ENCODE measurements around the gene PCBP2.

PCBP2 gene

DNA sequence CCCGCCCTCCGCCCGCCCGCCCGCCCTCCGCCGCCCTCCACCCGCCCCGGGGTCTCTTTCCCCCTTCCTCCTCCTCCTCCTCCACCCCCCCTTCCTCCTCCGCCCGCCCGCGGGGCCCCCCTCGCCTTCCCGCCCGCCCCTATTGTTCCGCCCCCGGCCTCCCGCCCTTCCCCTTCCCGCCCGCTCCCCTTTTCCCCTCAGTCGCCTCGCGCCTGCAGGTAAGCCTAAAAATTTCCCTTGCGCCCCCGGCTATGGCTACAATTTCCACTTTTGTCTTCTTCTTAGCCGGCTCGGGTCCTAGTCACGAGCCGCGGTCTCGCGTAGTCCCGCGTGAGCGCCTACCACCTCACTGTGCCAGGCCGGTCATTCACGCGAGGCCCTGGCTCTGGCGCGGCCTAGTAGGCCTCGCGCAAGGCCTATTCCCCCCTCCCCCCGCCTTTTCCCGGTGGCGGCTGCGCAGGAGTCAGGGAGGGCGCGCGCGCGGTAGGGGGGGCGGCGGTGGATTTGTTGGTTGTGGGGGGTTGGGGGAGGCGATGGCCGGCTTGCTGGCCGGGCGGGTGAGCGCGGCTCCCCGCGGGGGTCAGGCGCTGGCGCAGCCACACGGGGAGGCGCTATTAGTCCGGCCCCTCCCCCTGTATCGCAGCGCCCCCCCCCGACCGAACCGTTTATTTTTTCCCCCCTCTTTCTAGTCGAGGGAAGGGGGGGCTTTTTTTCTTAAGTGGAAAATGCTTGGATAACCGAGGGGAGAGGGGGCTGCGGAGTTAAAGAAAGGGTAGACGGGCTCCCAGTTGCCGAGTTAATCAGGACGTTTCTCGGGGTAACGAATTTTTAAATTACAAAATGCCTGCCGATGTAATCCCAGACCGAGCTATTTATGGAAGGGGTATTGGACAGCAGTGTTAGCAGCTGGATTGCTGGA, 516 bp downstream of the PCBP2 start:
- H3K9me3 ChIP-seq (ENCODE audit: low read length): no peaks in the 10 kb centered on the region
- no peaks in the 10 kb centered on the region for H3K27me3 ChIP-seq (ENCODE audit: insufficient read depth, low read length)
- H2AFZ ChIP-seq (ENCODE audit: low read depth, low read length): no peak overlapping the region
- peaks cover 22% of the 10 kb centered on the region for H3K4me1 ChIP-seq (ENCODE audit: insufficient read depth, low read length)
- peak overlapping the region; percentile 100 for H3K4me3 ChIP-seq (ENCODE audit: low read length)
- H3K36me3 ChIP-seq (ENCODE audit: insufficient read depth, low read length): peaks cover 44% of the 10 kb centered on the region

DNA sequence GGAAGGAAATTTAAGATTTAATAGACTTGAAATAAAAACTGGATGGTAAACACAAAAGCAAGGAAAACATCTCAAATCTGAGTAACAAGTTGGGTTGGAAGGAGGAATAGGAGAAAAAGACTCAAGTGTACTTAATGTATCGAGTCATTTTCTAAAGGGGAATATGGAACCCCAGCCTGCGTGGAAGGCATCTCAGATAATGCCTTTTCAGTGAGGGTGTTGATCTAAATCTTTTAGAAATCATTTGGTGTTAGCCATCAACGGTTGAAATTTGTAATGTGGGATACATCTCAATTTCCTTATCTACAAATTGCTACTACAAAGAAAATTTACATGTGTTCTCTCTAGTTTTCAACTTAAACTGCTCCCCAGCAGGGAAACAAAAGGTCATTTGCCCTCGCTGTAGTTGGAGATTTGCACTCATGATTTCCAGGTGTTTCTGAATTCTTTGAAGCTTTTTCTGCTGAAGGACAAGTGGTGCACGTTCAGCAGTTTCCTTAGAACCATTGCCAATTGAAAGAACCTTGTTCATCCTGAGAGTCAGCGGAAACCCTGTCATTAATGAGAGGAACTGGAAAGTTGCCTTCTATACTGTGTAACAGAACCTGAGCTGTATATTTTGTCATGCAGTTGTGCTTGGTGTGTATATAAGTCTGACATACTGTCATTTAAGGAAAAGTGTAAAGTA, 2.2 kb downstream of the PCBP2 start:
- Histone ChIP-seq H3K27me3 (ENCODE audit: insufficient read depth, low read length) (no peaks in the 10 kb centered on the region), H3K36me3 (ENCODE audit: insufficient read depth, low read length) (peaks cover 59% of the 10 kb centered on the region), H3K4me3 (ENCODE audit: low read length) (peak overlapping the region; percentile 100), H3K4me1 (ENCODE audit: insufficient read depth, low read length) (peaks cover 22% of the 10 kb centered on the region), H2AFZ (ENCODE audit: low read depth, low read length) (no peak overlapping the region), H3K9me3 (ENCODE audit: low read length) (no peaks in the 10 kb centered on the region)

DNA sequence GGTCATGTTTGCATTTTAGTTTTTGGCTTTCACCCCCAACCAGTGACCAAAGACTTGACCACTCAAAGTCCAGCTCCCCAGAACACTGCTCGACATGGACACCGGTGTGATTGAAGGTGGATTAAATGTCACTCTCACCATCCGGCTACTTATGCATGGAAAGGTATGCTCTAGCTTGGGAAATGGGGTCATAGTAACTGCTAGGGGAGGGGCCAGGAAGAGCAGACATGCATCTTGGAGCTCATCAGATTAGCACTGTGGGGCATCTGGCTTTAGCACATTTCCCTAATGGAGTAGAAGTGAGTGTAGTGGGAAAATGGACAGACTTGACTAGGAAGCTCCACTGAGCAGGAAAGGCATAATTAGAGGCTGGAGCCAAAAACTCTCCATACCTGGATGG, 2.8 kb downstream of the PCBP2 start:
- H3K4me3 ChIP-seq (ENCODE audit: low read length): no peak overlapping the region

DNA sequence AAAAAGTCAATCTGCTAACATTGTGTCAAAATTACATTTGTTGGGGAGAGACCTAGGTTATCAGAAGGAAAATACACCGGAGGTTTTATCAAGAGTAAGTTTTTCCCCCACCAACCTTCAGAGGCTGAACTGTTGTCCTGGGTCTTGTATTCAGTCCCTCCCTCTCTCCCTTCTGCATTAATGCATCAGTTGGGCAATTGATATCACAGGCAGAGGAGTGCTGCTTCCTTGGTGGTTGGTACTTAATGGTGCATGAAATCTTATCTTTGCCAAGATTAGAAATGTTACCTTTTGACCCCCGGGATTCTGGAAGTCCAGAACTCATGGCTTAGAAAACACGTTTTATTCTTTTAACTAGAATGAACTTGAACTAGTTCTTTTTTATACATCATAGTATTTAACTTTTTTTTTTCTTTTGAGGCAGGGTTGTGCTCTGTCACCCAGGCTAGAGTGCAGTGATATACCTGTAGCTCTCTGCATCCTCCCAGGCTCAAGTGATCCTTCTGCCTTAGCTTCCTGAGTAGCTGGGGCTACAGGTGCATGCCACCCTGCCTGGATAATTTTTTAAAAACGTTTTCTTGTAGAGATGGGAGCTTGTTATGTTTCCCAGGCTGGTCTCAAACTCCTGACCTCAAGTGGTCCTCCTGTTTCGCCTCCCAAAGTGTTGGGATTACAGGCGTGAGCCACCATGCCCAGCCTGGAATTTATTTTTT, 4.9 kb downstream of the PCBP2 start:
- no peak overlapping the region for H3K4me3 ChIP-seq (ENCODE audit: low read length)
- H3K27me3 ChIP-seq (ENCODE audit: insufficient read depth, low read length): no peaks in the 10 kb centered on the region
- no peak overlapping the region for H2AFZ ChIP-seq (ENCODE audit: low read depth, low read length)
- peaks cover 22% of the 10 kb centered on the region for H3K4me1 ChIP-seq (ENCODE audit: insufficient read depth, low read length)
- peaks cover 86% of the 10 kb centered on the region for H3K36me3 ChIP-seq (ENCODE audit: insufficient read depth, low read length)
- H3K9me3 ChIP-seq (ENCODE audit: low read length): no peaks in the 10 kb centered on the region

More for the DNA sequence above, 2.8 kb downstream of the PCBP2 start:
- no peaks in the 10 kb centered on the region for H3K9me3 ChIP-seq (ENCODE audit: low read length)
- H3K4me1 ChIP-seq (ENCODE audit: insufficient read depth, low read length): peaks cover 22% of the 10 kb centered on the region
- peaks cover 65% of the 10 kb centered on the region for H3K36me3 ChIP-seq (ENCODE audit: insufficient read depth, low read length)
- H3K27me3 ChIP-seq (ENCODE audit: insufficient read depth, low read length): no peaks in the 10 kb centered on the region
- H2AFZ ChIP-seq (ENCODE audit: low read depth, low read length): no peak overlapping the region

DNA sequence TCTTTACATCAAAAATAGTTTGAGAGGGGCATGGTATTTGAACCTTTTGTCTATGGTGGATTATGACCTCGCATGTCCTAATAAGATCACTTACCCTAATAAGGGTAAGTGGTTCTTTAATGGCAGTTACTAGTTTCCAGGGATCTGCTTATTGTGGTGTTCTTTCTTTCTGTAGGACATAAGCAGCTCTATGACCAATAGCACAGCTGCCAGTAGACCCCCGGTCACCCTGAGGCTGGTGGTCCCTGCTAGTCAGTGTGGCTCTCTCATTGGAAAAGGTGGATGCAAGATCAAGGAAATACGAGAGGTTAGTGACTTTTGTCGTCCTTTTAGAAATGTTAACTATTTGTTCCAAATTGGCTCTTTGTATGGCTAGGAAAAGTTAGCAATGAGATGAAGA, 7.2 kb downstream of the PCBP2 start:
- Histone ChIP-seq H3K9me3 (ENCODE audit: low read length) (no peaks in the 10 kb centered on the region), H2AFZ (ENCODE audit: low read depth, low read length) (no peak overlapping the region), H3K36me3 (ENCODE audit: insufficient read depth, low read length) (peaks cover 99% of the 10 kb centered on the region), H3K4me3 (ENCODE audit: low read length) (no peak overlapping the region), H3K4me1 (ENCODE audit: insufficient read depth, low read length) (peaks cover 8% of the 10 kb centered on the region), H3K27me3 (ENCODE audit: insufficient read depth, low read length) (no peaks in the 10 kb centered on the region)

DNA sequence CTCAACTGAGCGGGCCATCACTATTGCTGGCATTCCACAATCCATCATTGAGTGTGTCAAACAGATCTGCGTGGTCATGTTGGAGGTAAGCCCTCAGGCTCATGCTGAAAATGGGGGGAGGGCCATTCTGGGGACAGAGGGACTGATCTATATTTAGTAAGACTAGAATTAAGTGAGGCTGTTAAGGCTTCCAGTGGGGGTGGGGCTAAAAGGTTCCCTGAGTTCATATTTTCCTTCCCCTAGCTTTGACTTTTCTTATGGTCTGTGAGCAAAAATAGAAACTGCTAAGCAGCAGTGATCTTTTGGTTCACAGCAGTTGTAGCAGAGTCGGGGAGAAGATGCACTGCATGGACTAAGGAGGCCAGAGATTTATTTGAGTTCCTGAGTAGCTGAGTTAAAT, 9.2 kb downstream of the PCBP2 start:
- Histone ChIP-seq H3K36me3 (ENCODE audit: insufficient read depth, low read length) (peaks cover 99% of the 10 kb centered on the region), H3K4me1 (ENCODE audit: insufficient read depth, low read length) (no peaks in the 10 kb centered on the region), H3K4me3 (ENCODE audit: low read length) (no peak overlapping the region), H2AFZ (ENCODE audit: low read depth, low read length) (no peak overlapping the region), H3K9me3 (ENCODE audit: low read length) (no peaks in the 10 kb centered on the region), H3K27me3 (ENCODE audit: insufficient read depth, low read length) (no peaks in the 10 kb centered on the region)

DNA sequence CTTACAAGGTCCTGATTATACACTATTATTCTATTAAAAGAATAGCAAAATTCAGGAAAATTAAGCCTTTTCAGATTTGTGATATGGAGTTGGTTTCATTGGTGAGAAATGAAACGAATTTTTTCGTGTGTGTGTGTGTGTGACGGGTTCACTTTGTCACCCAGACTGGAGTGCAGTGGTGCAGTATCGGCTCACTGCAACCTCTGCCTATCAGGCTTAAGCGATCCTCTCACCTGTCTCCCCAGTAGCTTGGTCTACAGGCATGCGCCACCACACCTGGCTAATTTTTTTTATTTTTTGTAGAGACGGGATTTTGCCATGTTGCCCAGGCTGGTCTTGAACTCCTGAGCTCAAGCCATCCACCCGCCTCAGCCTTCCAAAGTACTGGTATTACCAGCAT, 9.7 kb downstream of the PCBP2 start:
- Histone ChIP-seq H3K4me3 (ENCODE audit: low read length) (no peak overlapping the region), H3K36me3 (ENCODE audit: insufficient read depth, low read length) (peaks cover 99% of the 10 kb centered on the region), H2AFZ (ENCODE audit: low read depth, low read length) (no peak overlapping the region), H3K9me3 (ENCODE audit: low read length) (no peaks in the 10 kb centered on the region), H3K27me3 (ENCODE audit: insufficient read depth, low read length) (no peaks in the 10 kb centered on the region), H3K4me1 (ENCODE audit: insufficient read depth, low read length) (no peaks in the 10 kb centered on the region)

DNA sequence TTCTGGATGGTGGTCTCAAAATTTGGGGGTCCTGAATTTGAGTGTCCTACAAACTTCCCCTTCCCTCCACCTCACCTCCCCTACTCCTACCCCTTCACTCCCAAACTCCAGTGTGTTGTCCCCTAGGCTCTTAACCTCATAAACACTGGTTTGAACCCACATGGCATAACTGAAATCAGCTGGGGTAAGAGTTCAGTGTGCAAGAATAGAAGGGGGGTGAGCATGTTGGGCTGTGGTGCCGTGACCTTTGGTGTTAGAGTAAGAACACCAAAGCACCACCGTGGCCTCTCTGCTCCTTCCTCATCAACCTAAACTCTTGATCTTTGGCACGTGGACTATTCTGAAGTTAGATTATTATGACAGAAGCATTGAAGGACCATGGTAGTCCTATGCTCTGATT, 11.0 kb downstream of the PCBP2 start:
- no peak overlapping the region for H3K4me3 ChIP-seq (ENCODE audit: low read length)
- H3K36me3 ChIP-seq (ENCODE audit: insufficient read depth, low read length): peaks cover 99% of the 10 kb centered on the region
- H2AFZ ChIP-seq (ENCODE audit: low read depth, low read length): no peak overlapping the region
- H3K4me1 ChIP-seq (ENCODE audit: insufficient read depth, low read length): no peaks in the 10 kb centered on the region
- H3K27me3 ChIP-seq (ENCODE audit: insufficient read depth, low read length): no peaks in the 10 kb centered on the region
- no peaks in the 10 kb centered on the region for H3K9me3 ChIP-seq (ENCODE audit: low read length)

DNA sequence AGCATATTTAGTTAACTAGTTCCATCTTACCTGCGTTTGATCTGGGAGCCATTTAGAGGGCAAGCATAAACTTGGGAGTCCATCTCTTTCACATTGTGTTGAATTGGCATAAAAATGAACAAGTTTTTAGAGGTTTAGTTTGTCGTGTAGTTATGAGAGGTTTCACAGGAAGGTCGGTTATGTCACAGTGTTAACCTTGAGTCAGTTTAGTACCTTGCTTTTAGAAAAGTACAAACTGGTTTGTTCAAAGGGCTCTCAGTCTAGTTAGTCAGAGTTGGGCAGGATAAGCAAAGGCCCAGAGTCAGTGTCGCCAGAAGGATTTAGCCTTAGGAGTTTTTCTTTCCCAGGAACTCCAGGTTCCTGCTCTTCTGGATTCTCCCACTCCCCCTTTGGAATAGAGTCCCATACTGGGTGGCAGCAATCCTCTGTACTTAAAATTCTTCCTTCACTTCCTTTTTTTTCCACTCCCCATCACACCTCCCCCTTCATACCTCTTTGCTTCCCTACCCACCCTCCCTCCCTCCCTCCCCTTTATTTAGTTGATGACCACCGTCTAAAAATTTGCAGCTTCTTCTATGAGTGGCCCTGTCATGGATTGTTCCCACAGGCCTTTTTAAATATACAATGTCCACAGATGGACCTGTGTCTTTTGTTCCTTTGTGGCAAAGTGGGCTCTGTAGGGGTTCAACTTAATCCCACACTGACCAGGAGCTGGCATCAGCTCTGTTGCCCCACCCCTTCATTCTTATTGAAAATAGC, 12.1 kb downstream of the PCBP2 start:
- no peaks in the 10 kb centered on the region for H3K27me3 ChIP-seq (ENCODE audit: insufficient read depth, low read length)
- H3K4me3 ChIP-seq (ENCODE audit: low read length): no peak overlapping the region
- no peak overlapping the region for H2AFZ ChIP-seq (ENCODE audit: low read depth, low read length)
- peaks cover 100% of the 10 kb centered on the region for H3K36me3 ChIP-seq (ENCODE audit: insufficient read depth, low read length)
- no peaks in the 10 kb centered on the region for H3K9me3 ChIP-seq (ENCODE audit: low read length)
- no peaks in the 10 kb centered on the region for H3K4me1 ChIP-seq (ENCODE audit: insufficient read depth, low read length)

DNA sequence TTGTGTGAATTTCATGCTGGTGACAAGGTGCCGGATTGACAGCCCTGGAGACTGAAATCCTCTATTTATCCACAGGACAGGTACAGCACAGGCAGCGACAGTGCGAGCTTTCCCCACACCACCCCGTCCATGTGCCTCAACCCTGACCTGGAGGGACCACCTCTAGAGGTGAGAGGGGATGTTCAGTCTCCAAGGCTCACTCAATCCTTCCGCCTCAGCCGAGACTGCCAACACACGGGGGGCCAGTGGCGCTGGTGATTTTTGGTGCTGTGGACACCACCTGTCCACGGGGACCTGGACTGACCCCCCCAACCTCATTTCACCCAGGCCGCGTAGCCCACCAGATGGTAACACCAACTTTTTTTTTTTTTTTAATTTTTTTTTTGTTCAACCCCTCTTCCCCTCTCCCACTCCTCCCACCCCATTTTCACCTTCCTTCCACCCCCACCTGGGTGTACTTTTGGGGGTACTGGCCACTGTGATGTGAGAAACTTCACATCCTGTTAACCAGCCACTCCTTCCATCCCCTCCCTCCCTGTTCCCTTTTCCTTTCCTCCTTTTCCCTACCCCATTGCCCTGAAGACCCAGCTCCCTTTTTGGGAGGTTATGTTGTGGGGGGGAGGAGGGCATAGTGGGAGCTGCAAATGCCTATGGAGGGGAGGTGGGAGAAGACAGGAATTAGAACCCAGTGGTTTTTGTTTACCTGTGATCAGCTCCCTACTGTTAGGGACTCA, 12.9 kb downstream of the PCBP2 start:
- H2AFZ ChIP-seq (ENCODE audit: low read depth, low read length): no peak overlapping the region
- H3K4me1 ChIP-seq (ENCODE audit: insufficient read depth, low read length): no peaks in the 10 kb centered on the region
- H3K4me3 ChIP-seq (ENCODE audit: low read length): no peak overlapping the region
- no peaks in the 10 kb centered on the region for H3K27me3 ChIP-seq (ENCODE audit: insufficient read depth, low read length)
- no peaks in the 10 kb centered on the region for H3K9me3 ChIP-seq (ENCODE audit: low read length)
- H3K36me3 ChIP-seq (ENCODE audit: insufficient read depth, low read length): peaks cover 100% of the 10 kb centered on the region

DNA sequence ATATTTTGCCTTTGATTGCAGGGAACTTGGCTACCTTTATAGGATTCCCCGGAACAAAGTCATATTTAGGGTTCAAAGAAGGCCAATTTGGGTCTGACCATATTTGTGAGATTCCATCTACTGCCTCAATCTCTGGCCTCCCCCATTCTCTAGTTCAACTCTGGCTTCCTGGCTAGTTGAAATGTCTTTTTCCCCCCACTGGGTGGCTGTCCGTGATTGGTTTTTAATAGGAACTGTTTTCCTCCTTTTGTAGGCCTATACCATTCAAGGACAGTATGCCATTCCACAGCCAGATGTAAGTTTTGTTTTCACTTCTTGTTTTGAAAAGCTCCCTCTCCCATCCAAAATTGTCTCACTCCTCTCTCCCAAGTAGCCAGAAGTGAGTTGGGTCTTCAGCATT, 13.8 kb downstream of the PCBP2 start:
- peaks cover 100% of the 10 kb centered on the region for H3K36me3 ChIP-seq (ENCODE audit: insufficient read depth, low read length)
- no peaks in the 10 kb centered on the region for H3K9me3 ChIP-seq (ENCODE audit: low read length)
- no peak overlapping the region for H3K4me3 ChIP-seq (ENCODE audit: low read length)
- H3K4me1 ChIP-seq (ENCODE audit: insufficient read depth, low read length): no peaks in the 10 kb centered on the region
- no peak overlapping the region for H2AFZ ChIP-seq (ENCODE audit: low read depth, low read length)
- H3K27me3 ChIP-seq (ENCODE audit: insufficient read depth, low read length): no peaks in the 10 kb centered on the region

DNA sequence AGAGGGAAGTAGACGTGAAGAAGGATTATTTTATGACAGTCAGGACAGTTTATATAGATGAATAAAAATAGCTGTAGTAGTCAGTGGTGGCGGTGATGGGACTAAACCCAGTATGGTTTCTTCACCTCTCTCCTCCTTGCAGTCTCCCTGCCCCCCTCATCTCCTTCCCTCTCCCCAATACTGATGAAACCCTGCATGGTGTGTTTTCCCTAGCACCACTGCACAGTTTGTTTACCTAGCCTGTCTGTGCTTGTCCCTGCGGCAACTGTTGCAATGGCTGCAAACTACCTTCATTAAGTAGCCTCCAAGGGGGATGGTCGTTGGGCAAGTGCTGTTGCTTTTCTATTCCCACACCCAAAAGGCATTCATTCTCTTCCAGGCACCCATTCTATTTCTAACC, 14.7 kb downstream of the PCBP2 start:
- Histone ChIP-seq H3K9me3 (ENCODE audit: low read length) (no peaks in the 10 kb centered on the region), H3K27me3 (ENCODE audit: insufficient read depth, low read length) (no peaks in the 10 kb centered on the region), H3K36me3 (ENCODE audit: insufficient read depth, low read length) (peaks cover 99% of the 10 kb centered on the region), H3K4me3 (ENCODE audit: low read length) (no peak overlapping the region), H3K4me1 (ENCODE audit: insufficient read depth, low read length) (no peaks in the 10 kb centered on the region), H2AFZ (ENCODE audit: low read depth, low read length) (no peak overlapping the region)
